Measurements from ENCODE around the gene NOX5. TPM values are rescaled to one million over a fixed set of nuclear protein-coding genes. Genes with fewer than 3 reads are reported as not detected.
A peak's percentile ranks its signal among the peaks of the same experiment; 100 is the strongest.

NOX5 gene
- total and polyA plus RNA-seq, 4 donors = under 0.01 to 0.08 (median 0.01) TPM

- DNase-seq (ENCODE audit: low spot score) = no peak
- Histone ChIP-seq H3K9me3 (ENCODE audit: control insufficient read depth in 4 of 4, low read length in 3 of 4) (no peaks in the 10 kb centered on the region), H3K27ac (ENCODE audit: low read depth in 1 of 2, low read length in 2 of 2) (no peak overlapping the region), H3K36me3 (ENCODE audit: control insufficient read depth in 4 of 4, insufficient read depth in 3 of 4, low read depth in 1 of 4, low read length in 3 of 4) (no peaks in the 10 kb centered on the region), H3K4me3 (ENCODE audit: low read depth in 1 of 3, low read length in 3 of 3) (no peak overlapping the region), H3K27me3 (ENCODE audit: control insufficient read depth in 4 of 4, insufficient read depth in 4 of 4, low read length in 3 of 4) (no peaks in the 10 kb centered on the region), H3K4me1 (ENCODE audit: control insufficient read depth in 4 of 4, insufficient read depth in 4 of 4, low read length in 3 of 4) (peaks cover 0 to 13% (median 9%) of the 10 kb centered on the region in 4 donors), H3K9ac (ENCODE audit: low read depth in 1 of 2, low read length in 2 of 2) (no peak overlapping the region)
- 74% methylated on average over 9 of the region's 9 CpGs for WGBS
- TF ChIP-seq HNF4A (conservative IDR thresholded peaks at IDR 0.05) = no peak
- TF ChIP-seq, protein P1, sequence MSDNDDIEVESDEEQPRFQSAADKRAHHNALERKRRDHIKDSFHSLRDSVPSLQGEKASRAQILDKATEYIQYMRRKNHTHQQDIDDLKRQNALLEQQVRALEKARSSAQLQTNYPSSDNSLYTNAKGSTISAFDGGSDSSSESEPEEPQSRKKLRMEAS (IDR thresholded peaks at IDR 0.05) = no peak
These were observed 45.1 kb downstream of the NOX5 start for GRCh38 chr15:69059557-69059943.

- 57% methylated on average over 6 of the region's 6 CpGs for WGBS
- DNase-seq (ENCODE audit: low spot score) = no peak
- Histone ChIP-seq H3K9me3 (ENCODE audit: control insufficient read depth in 4 of 4, low read length in 3 of 4) (no peaks in the 10 kb centered on the region), H3K27me3 (ENCODE audit: control insufficient read depth in 4 of 4, insufficient read depth in 4 of 4, low read length in 3 of 4) (no peaks in the 10 kb centered on the region), H3K4me3 (ENCODE audit: low read depth in 1 of 3, low read length in 3 of 3) (no peak overlapping the region), H3K4me1 (ENCODE audit: control insufficient read depth in 4 of 4, insufficient read depth in 4 of 4, low read length in 3 of 4) (peaks cover 0 to 13% (median 9%) of the 10 kb centered on the region in 4 donors), H3K9ac (ENCODE audit: low read depth in 1 of 2, low read length in 2 of 2) (no peak overlapping the region), H3K36me3 (ENCODE audit: control insufficient read depth in 4 of 4, insufficient read depth in 3 of 4, low read depth in 1 of 4, low read length in 3 of 4) (no peaks in the 10 kb centered on the region), H3K27ac (ENCODE audit: low read depth in 1 of 2, low read length in 2 of 2) (no peak overlapping the region)
- peak; percentile 80 to 90 for TF ChIP-seq HNF4A (conservative IDR thresholded peaks at IDR 0.05)
- peak; percentile 42 to 53 for TF ChIP-seq RXRA (IDR thresholded peaks at IDR 0.05)
- TF ChIP-seq FOXA1 (IDR thresholded peaks at IDR 0.05) = no peak
- peak; percentile 73 for TF ChIP-seq HNF4G (IDR thresholded peaks at IDR 0.05)
- TF ChIP-seq GABPA (IDR thresholded peaks at IDR 0.05 in 1 of 2, conservative IDR thresholded peaks at IDR 0.05 in 1 of 2) = no peak
- TF ChIP-seq FOXA2 (IDR thresholded peaks at IDR 0.05) = no peak
- no peak for TF ChIP-seq NR2F2 (IDR thresholded peaks at IDR 0.05)
- TF ChIP-seq YY1 (IDR thresholded peaks at IDR 0.05) = no peak
- peak; percentile 36 for TF ChIP-seq SP1 (IDR thresholded peaks at IDR 0.05)
- TF ChIP-seq EGR1 (IDR thresholded peaks at IDR 0.05; ENCODE audit: low read depth in 2 of 2) = no peak
- peak in 1 of 2 donors; percentile 52 for TF ChIP-seq RAD21 (IDR thresholded peaks at IDR 0.05)
- no peak for TF ChIP-seq REST (IDR thresholded peaks at IDR 0.05)
- TF ChIP-seq ZBTB33 (IDR thresholded peaks at IDR 0.05) = no peak
- TF ChIP-seq TAF1 (conservative IDR thresholded peaks at IDR 0.05) = no peak
- TF ChIP-seq, protein P2, sequence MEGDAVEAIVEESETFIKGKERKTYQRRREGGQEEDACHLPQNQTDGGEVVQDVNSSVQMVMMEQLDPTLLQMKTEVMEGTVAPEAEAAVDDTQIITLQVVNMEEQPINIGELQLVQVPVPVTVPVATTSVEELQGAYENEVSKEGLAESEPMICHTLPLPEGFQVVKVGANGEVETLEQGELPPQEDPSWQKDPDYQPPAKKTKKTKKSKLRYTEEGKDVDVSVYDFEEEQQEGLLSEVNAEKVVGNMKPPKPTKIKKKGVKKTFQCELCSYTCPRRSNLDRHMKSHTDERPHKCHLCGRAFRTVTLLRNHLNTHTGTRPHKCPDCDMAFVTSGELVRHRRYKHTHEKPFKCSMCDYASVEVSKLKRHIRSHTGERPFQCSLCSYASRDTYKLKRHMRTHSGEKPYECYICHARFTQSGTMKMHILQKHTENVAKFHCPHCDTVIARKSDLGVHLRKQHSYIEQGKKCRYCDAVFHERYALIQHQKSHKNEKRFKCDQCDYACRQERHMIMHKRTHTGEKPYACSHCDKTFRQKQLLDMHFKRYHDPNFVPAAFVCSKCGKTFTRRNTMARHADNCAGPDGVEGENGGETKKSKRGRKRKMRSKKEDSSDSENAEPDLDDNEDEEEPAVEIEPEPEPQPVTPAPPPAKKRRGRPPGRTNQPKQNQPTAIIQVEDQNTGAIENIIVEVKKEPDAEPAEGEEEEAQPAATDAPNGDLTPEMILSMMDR (IDR thresholded peaks at IDR 0.05; ENCODE audit: low read depth, low read length, missing input control) = peak; percentile 7
- TF ChIP-seq, protein P1 (IDR thresholded peaks at IDR 0.05) = peak; percentile 15
These were observed 45.6 kb downstream of the NOX5 start for GRCh38 chr15:69060041-69060481.

Data from liver (tissue), 9 donors.